ENCODE data around the gene LINC00237. TPM values are rescaled to one million over a fixed set of nuclear protein-coding genes. Genes with fewer than 3 reads are reported as not detected.

LINC00237 gene
- total and polyA plus RNA-seq, 11 donors = not detected

GRCh38 chr20:21149344-21149743 is 43.2 kb upstream of the LINC00237 start:
- Histone ChIP-seq H3K4me3 (no peak overlapping the region), H3K9me3 (no peaks in the 10 kb centered on the region), H3K36me3 (peaks cover 0 to 36% (median 9%) of the 10 kb centered on the region in 9 donors), H3K27ac (peak overlapping the region in 1 of 12 donors; percentile 28), H3K4me1 (no peaks in the 10 kb centered on the region), H3K27me3 (no peaks in the 10 kb centered on the region)
- no peak for ATAC-seq
- intact Hi-C loops (cut with DNase I) = no loop called here
- 87 to 90% (median 87%) methylated on average over 9 of the region's 9 CpGs for WGBS, 4 donors
- DNase-seq = no peak
- TF ChIP-seq CTCF (IDR thresholded peaks at IDR 0.05) (no peak), POLR2A (IDR thresholded peaks at IDR 0.05) (no peak)

- ATAC-seq (no peak), DNase-seq (no peak)
- Histone ChIP-seq H3K27me3 (no peaks in the 10 kb centered on the region), H3K4me3 (no peak overlapping the region), H3K27ac (no peak overlapping the region), H3K4me1 (no peaks in the 10 kb centered on the region), H3K36me3 (peaks cover 0 to 38% (median 9%) of the 10 kb centered on the region in 9 donors), H3K9me3 (no peaks in the 10 kb centered on the region)
- WGBS, 4 donors = 76 to 85% (median 80%) methylated on average over 1 of the region's 1 CpG
- TF ChIP-seq POLR2A (IDR thresholded peaks at IDR 0.05) (no peak), CTCF (IDR thresholded peaks at IDR 0.05) (no peak)
- intact Hi-C loops (cut with DNase I) = no loop called here
Measured at GRCh38 chr20:21147593-21147992, 41.4 kb upstream of the LINC00237 start.

- ATAC-seq = no peak
- intact Hi-C loops (cut with DNase I) = no loop called here
- Histone ChIP-seq H3K4me1 (no peaks in the 10 kb centered on the region), H3K9me3 (no peaks in the 10 kb centered on the region), H3K27ac (no peak overlapping the region), H3K27me3 (no peaks in the 10 kb centered on the region), H3K4me3 (no peak overlapping the region), H3K36me3 (peaks cover 0 to 43% (median 9%) of the 10 kb centered on the region in 9 donors)
- TF ChIP-seq CTCF (IDR thresholded peaks at IDR 0.05) (no peak), POLR2A (IDR thresholded peaks at IDR 0.05) (no peak)
- WGBS, 4 donors = 85 to 93% (median 92%) methylated on average over 4 of the region's 4 CpGs
- no peak for DNase-seq
Measured at GRCh38 chr20:21146215-21146614, 40.1 kb upstream of the LINC00237 start.

- H3K36me3 ChIP-seq = peaks cover 0 to 44% (median 9%) of the 10 kb centered on the region in 9 donors
- intact Hi-C loops (cut with DNase I) = no loop called here
- no peaks in the 10 kb centered on the region for H3K4me1 ChIP-seq
- H3K27ac ChIP-seq = no peak overlapping the region
- H3K4me3 ChIP-seq = no peak overlapping the region
- DNase-seq = no peak
- TF ChIP-seq CTCF (IDR thresholded peaks at IDR 0.05) = no peak
- TF ChIP-seq POLR2A (IDR thresholded peaks at IDR 0.05) = no peak
- 87 to 91% (median 87%) methylated on average over 3 of the region's 3 CpGs for WGBS, 4 donors
- no peaks in the 10 kb centered on the region for H3K9me3 ChIP-seq
- no peak for ATAC-seq
- H3K27me3 ChIP-seq = no peaks in the 10 kb centered on the region
Measured at GRCh38 chr20:21145424-21145823, 39.3 kb upstream of the LINC00237 start.
